K562 (cell line): ENCODE measurements around the gene RHBDF2. TPM values are rescaled to one million over a fixed set of nuclear protein-coding genes. Genes with fewer than 3 reads are reported as not detected.

Source experiments
- ATAC-seq: fragments of 200-7000 bp; cut with Tn5 transposase; 3 replicates; pipeline ENCODE4 v1.9.1; 2020; ENCODE audit warnings: moderate library complexity
- BruUV-seq: library from RNA; stranded (reverse); fragments of 400-500 nt; replicated peaks from 2 replicates; lab custom pipeline; 2021; lab: Mats Ljungman, UMichigan
- CTCF ChIA-PET: fragments of 300-600 bp; formaldehyde crosslinking; extraction: SDS; loops from one replicate; lab custom pipeline; 2021; ENCODE audit warnings: low intra/inter-chr PET ratio; lab: Yijun Ruan, JAX
- POLR2A ChIA-PET: fragments of 300-600, 350-650 bp; sonication (Branson Sonifier 250); formaldehyde crosslinking; extraction: SDS; loops from one replicate; lab custom pipeline; 2021; ENCODE audit warnings: antibody characterized with exemption, inconsistent platforms; lab: Yijun Ruan, JAX
- DNase-seq, 4 experiments: peaks; one replicate each; pipeline versions ENCODE4 v3.0.0 to v3.0.0-alpha.2; 2011 to 2018; ENCODE audit warnings: low spot score in 3 of 4, mixed read lengths in 3 of 4; ENCODE audit errors: extremely low read depth in 1 of 4
- FAIRE-seq: peaks from 2 replicates; lab custom pipeline; 2011; peaks lifted over from hg19 to GRCh38; lab: Jason Lieb, UNC
- H2AFZ ChIP-seq: 2 replicates; pipeline ENCODE4 v1.6.0; 2011; ENCODE audit warnings: low read depth, low read length, control low read depth, inconsistent platforms
- H3K27ac ChIP-seq: fragments of 200-600 bp; 3 replicates; pipeline ENCODE4 v1.8.0; 2011; ENCODE audit warnings: low read depth, mild to moderate bottlenecking, control low read depth, inconsistent platforms, low read length, moderate library complexity, mixed read lengths; ENCODE audit errors: extremely low read depth
- H3K27me3 ChIP-seq, 2 experiments: fragments of 300-600 bp in 1 of 2; 2 replicates in 1 of 2; 3 replicates in 1 of 2; pipeline versions ENCODE4 v1.6.0 to v1.8.0; 2011; ENCODE audit warnings: inconsistent platforms in 2 of 2, low read length in 2 of 2, mild to moderate bottlenecking in 1 of 2, mixed read lengths in 1 of 2, moderate library complexity in 1 of 2; ENCODE audit not compliant: control insufficient read depth in 2 of 2, insufficient read depth in 2 of 2
- H3K36me3 ChIP-seq: fragments of 300-600 bp; 3 replicates; pipeline ENCODE4 v1.8.0; 2011; ENCODE audit warnings: mild to moderate bottlenecking, low read length, inconsistent platforms; ENCODE audit not compliant: control insufficient read depth, insufficient read depth
- H3K4me1 ChIP-seq, 2 experiments: fragments of 200-600 bp in 1 of 2; replicated peaks in 1 of 2; 2 replicates in 1 of 2; 3 replicates in 1 of 2; pipeline versions ENCODE4 v1.5.1 to v1.8.0; 2011; ENCODE audit warnings: inconsistent platforms in 2 of 2, low read length in 2 of 2, mild to moderate bottlenecking in 1 of 2, mixed read lengths in 1 of 2, moderate library complexity in 1 of 2; ENCODE audit not compliant: control insufficient read depth in 2 of 2, insufficient read depth in 2 of 2
- H3K4me2 ChIP-seq: 2 replicates; pipeline ENCODE4 v1.6.1; 2011; ENCODE audit warnings: low read length, control low read depth, inconsistent platforms, mixed read lengths; ENCODE audit not compliant: insufficient read depth
- H3K4me3 ChIP-seq: fragments of 200-600 bp; sonication (generic), shearing (Covaris generic); 2 replicates; pipeline ENCODE4 v1.5.1; 2016; ENCODE audit warnings: control low read depth, inconsistent platforms
- H3K79me2 ChIP-seq: fragments of 200-600 bp; 3 replicates; pipeline ENCODE4 v1.8.0; 2011; ENCODE audit warnings: low read length, inconsistent platforms; ENCODE audit not compliant: control insufficient read depth, insufficient read depth
- H3K9ac ChIP-seq, 2 experiments: 2 replicates each; pipeline versions ENCODE4 v1.6.0 to v1.6.1; 2011; ENCODE audit warnings: low read depth in 2 of 2, low read length in 2 of 2, control low read depth in 1 of 2, inconsistent platforms in 1 of 2, mild to moderate bottlenecking in 1 of 2, mixed read lengths in 1 of 2; ENCODE audit not compliant: insufficient read depth in 1 of 2
- H3K9me1 ChIP-seq: one replicate; pipeline ENCODE4 v1.6.0; 2011; ENCODE audit warnings: inconsistent platforms, mild to moderate bottlenecking, low read length, moderate library complexity; ENCODE audit not compliant: control insufficient read depth, insufficient read depth
- H3K9me3 ChIP-seq: replicated peaks from 2 replicates; pipeline ENCODE4 v1.5.1; 2011; ENCODE audit warnings: low read depth, low read length, inconsistent platforms; ENCODE audit not compliant: control insufficient read depth, insufficient read depth
- H4K20me1 ChIP-seq: replicated peaks from 2 replicates; pipeline ENCODE4 v1.6.1; 2011; ENCODE audit warnings: low read length, inconsistent platforms, mixed read lengths; ENCODE audit not compliant: control insufficient read depth, insufficient read depth
- CHCHD3 ChIP-seq: fragments of 250-450 bp; sonication (Bioruptor Pico); IDR thresholded peaks from 2 replicates; pipeline ENCODE4 v2.1.2; 2022; ENCODE audit warnings: mild to moderate bottlenecking
- FOXJ3 ChIP-seq: sonication (generic); formaldehyde crosslinking; IDR thresholded peaks from 2 replicates; pipeline ENCODE4 v1.4.0; 2020; ENCODE audit warnings: mild to moderate bottlenecking, missing genetic modification reagents
- KLF10 ChIP-seq: fragments of 250-450 bp; sonication (Bioruptor Pico); IDR thresholded peaks from 2 replicates; pipeline ENCODE4 v1.6.1; 2021; ENCODE audit warnings: matching md5 sums
- MBD2 ChIP-seq: sonication (generic); IDR thresholded peaks from 2 replicates; pipeline ENCODE4 v1.6.1; 2016; ENCODE audit warnings: low read depth, borderline replicate concordance
- WGBS: fragments of 100-300 bp; shearing (Covaris generic); methylation state at CpG from one replicate; pipeline ENCODE4 v1.1.6; 2016; ENCODE audit warnings: low coverage, mixed read lengths; ENCODE audit not compliant: insufficient coverage; ENCODE audit errors: missing lambda C conversion rate; 5-methylcytosine and 5-hydroxymethylcytosine counted together
- in situ Hi-C: fragments of 300-500 bp; cut with MboI; formaldehyde crosslinking; loops from 4 replicates; pipeline ENCODE4 v1.15.0; 2018; ENCODE audit warnings: inconsistent platforms, mixed read lengths
- intact Hi-C: fragments of 100-400 bp; cut with micrococcal nuclease; formaldehyde crosslinking; loops from 2 replicates; pipeline ENCODE4 v1.14.2; 2022
- polyA plus RNA-seq, 8 experiments: library from polyadenylated mRNA; depleted of rRNA in 4 of 8; stranded (reverse) in 5 of 8; unstranded in 3 of 8; fragments of >200 nt; fragmentation: Nextera tagmentation in 2 of 8; fragmentation: Illumina TruSeq in 1 of 8; extraction: Ambion mirVana in 2 of 8; extraction: Trizol in 1 of 8; gene quantifications; 2 replicates each; pipeline versions ENCODE4 v1.2.1 to v1.2.3, GENCODE V29; 2011 to 2014; ENCODE audit warnings: inconsistent platforms in 1 of 8, missing spikeins in 1 of 8
- total RNA-seq, 7 experiments: library from RNA; depleted of rRNA in 6 of 7; stranded (reverse); fragments of >200 nt in 6 of 7; fragmentation: Illumina TruSeq in 2 of 7; extraction: Trizol in 2 of 7; gene quantifications; 2 replicates each; pipeline versions ENCODE4 v1.2.1 to v1.2.3, GENCODE V29; 2011 to 2021; ENCODE audit warnings: low replicate concordance in 1 of 7
- TF ChIP-seq, protein P1 (sequence below), 3 experiments: fragments of 200-800 bp in 1 of 3; sonication (Bioruptor generic) in 1 of 3; sonication (generic) in 1 of 3; formaldehyde crosslinking in 1 of 3; IDR thresholded peaks; 2 replicates each; pipeline versions ENCODE4 v1.6.1 to v1.8.0; 2016 to 2022; ENCODE audit warnings: mild to moderate bottlenecking in 2 of 3, missing compliant biosample characterization in 2 of 3, missing genetic modification characterization in 2 of 3, missing genetic modification reagents in 1 of 3

The RHBDF2 gene
- total and polyA plus RNA-seq, 9 of the 15 experiments (the other 6 are each of a cell fraction or from before 2014, with no cell fraction given) = 0.04 to 2.8 (median 1.1) TPM

GRCh38 chr17:76469991-76470739 is 31.1 kb downstream of the RHBDF2 start:
- FAIRE-seq (no peak), DNase-seq (no peak), ATAC-seq (no peak)
- H3K4me2 ChIP-seq = no peak overlapping the region
- intact Hi-C loops (no loop called here), in situ Hi-C loops (loop anchor here (5.0 kb wide), 1 partner anchor 37 kb away; no protein-coding TSS in a partner anchor)
- ChIA-PET POLR2A (interaction anchor here (1.0 kb wide), 1 partner anchor 10 kb away, joined by 3 read pairs; no protein-coding TSS in a partner anchor), CTCF (no interaction called here)
- H3K4me3 ChIP-seq = no peak overlapping the region
- H3K27ac ChIP-seq = no peak overlapping the region
- H3K9me1 ChIP-seq = peaks cover 2% of the 10 kb centered on the region
- 25% methylated on average over 10 of the region's 13 CpGs for WGBS
- H4K20me1 ChIP-seq = peaks cover 5% of the 10 kb centered on the region; the same call in 1 of the 2 replicates
- BruUV-seq = no TSS peak
- peaks cover 10 to 52% of the 10 kb centered on the region in 2 experiments; a peak in 4 of 5 replicates for H3K27me3 ChIP-seq
- H3K9me3 ChIP-seq = no peaks in the 10 kb centered on the region
- peaks cover 0 to 56% of the 10 kb centered on the region in 2 experiments; a peak in 2 of 5 replicates for H3K4me1 ChIP-seq
- H3K36me3 ChIP-seq = no peaks in the 10 kb centered on the region
- no peak for TF ChIP-seq CHCHD3
- no peak for TF ChIP-seq KLF10 (CRISPR knock-in tag)
- TF ChIP-seq MBD2 = no peak
- TF ChIP-seq FOXJ3 (CRISPR knock-in tag) = no peak
- TF ChIP-seq, protein P1, sequence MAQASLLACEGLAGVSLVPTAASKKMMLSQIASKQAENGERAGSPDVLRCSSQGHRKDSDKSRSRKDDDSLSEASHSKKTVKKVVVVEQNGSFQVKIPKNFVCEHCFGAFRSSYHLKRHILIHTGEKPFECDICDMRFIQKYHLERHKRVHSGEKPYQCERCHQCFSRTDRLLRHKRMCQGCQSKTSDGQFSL (CRISPR knock-in tag; IDR thresholded peaks at IDR 0.05) = 0 out of 2 replicates have a peak, but pooled peaks have one; percentile 55
- TF ChIP-seq, protein P1 (tag; IDR thresholded peaks at IDR 0.05) = no peak
- no peaks in the 10 kb centered on the region for H3K79me2 ChIP-seq
- no peak overlapping the region for H3K9ac ChIP-seq
- H2AFZ ChIP-seq = no peak overlapping the region
